GM10266 (cell line): ENCODE results near the gene SDC1.

Source experiments
- DNase-seq: peaks from one replicate; pipeline ENCODE4 v3.0.0; 2012; ENCODE audit errors: extremely low spot score
- TF ChIP-seq, protein P1 (sequence below): IDR thresholded peaks from 2 replicates; pipeline ENCODE4 v1.5.1; 2012; ENCODE audit warnings: mild to moderate bottlenecking, low read depth; ENCODE audit not compliant: control insufficient read depth, insufficient read depth; ENCODE audit errors: missing control alignments

Gene SDC1

DNA sequence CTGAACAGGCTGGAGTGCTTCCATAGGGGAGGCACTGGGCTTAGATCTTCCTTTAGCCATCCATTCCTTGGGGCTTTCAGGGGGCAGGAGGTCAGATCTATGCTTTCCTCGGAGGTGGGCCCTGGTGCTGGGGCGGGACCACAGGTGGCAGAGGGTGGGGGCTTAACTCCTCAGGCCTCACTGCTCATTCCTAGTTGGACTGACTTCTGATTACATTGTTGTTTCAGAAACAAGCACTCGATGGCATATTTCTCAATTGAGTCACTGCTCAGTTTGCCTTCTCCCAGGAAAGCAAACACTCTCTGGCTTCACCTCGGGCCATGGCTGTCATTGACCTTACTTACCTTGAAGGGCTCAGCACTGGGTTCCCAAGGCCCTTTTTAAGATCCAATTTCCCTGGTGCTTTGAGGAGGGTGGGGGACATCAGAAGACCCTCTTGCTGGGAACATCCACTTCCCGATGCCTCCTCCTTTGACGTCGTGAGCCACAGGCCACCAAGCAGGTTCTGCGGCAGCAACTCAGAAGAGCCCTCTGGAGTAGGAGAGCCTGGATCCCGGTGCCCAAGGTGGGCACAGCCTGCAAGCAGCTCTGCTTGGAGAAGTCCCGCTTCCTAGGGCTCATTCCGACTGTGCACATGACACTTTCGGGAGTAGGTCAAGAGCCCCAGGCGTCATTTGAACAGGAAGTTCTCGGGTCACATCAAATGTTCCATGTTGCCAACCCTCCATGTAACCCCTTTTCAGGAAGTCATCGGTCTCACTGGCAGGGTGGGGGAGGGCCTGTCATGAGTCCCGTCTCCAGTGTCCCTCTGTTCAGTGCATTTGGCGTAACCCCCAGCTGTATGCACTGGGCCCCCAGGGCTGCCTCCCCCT lies 40.6 kb downstream of the SDC1 start:
- no peak for DNase-seq

DNA sequence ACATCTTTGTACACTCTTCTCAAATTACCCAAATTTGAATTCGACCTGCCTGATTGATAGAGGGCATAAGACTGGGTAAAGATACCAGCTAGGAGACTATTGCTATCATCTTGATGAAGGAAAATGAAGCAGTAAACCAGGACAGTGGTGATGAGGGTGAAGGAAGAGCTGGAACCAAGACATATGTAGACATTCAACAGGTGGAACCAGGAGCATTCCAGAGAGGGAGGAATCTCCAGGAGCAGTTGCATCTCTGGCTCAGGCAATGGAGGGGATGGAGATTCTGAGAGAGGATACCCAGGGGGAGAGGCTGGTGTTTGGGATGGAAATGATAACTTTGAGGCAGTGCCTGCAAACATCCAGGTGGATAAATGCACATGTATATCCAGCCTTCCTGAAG lies 41.6 kb downstream of the SDC1 start:
- DNase-seq = no peak
- TF ChIP-seq, protein P1, sequence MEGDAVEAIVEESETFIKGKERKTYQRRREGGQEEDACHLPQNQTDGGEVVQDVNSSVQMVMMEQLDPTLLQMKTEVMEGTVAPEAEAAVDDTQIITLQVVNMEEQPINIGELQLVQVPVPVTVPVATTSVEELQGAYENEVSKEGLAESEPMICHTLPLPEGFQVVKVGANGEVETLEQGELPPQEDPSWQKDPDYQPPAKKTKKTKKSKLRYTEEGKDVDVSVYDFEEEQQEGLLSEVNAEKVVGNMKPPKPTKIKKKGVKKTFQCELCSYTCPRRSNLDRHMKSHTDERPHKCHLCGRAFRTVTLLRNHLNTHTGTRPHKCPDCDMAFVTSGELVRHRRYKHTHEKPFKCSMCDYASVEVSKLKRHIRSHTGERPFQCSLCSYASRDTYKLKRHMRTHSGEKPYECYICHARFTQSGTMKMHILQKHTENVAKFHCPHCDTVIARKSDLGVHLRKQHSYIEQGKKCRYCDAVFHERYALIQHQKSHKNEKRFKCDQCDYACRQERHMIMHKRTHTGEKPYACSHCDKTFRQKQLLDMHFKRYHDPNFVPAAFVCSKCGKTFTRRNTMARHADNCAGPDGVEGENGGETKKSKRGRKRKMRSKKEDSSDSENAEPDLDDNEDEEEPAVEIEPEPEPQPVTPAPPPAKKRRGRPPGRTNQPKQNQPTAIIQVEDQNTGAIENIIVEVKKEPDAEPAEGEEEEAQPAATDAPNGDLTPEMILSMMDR = no peak

More for the DNA sequence above, 40.6 kb downstream of the SDC1 start:
- TF ChIP-seq, protein P1 = no peak

DNA sequence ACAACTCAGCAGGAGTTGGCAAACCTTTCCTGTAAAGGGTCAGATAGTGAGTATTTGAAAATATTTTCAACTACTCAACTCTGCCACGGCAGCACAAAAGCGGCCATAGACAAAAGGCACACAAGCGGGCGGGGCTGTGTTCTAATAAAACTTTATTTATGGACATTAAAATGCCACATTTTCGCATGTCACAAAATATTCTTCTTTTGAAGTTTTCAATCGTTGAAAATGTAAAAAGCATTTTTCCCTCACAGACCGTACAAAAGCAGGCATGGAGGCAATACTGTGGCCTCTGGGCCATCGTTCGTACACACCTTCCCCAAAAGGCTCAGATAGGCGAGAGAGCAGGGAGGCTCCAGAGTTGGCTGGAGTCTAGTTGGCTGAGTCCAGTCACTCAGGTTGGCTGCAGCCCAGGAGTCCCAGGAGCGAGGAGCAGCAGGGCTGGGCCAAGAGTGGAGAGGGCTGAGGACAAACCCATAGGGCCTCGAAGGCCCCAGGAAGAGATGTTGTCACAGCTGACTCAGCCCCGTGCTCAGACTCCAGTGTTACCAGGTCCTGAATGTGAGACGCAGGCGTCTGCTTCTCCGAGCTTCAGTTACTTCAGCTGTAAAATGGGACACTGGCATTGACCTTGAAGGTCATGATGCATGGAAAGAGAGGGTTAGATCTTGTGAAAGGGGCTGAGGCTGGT lies 42.5 kb downstream of the SDC1 start:
- TF ChIP-seq, protein P1 = no peak
- DNase-seq = no peak

DNA sequence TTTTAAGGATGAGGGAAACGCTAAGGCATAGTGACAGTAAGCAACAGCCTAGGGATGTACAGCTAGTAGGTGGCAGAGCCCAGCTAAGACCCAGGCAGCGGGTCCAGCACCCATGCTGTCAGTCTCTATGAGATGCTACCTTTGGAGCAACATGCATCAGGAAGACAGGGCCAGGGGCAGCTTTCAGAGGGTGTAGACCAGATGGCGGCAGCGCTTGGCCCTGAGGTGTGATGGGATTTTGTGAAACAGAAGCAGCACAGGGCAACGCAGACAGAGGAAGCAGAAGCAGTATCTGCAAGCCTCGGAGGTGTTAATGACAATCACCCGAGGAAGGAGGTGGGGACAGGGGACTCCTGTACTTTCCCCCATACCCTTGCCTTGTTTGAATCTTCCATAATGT lies 43.2 kb downstream of the SDC1 start:
- TF ChIP-seq, protein P1 = no peak
- DNase-seq = no peak

DNA sequence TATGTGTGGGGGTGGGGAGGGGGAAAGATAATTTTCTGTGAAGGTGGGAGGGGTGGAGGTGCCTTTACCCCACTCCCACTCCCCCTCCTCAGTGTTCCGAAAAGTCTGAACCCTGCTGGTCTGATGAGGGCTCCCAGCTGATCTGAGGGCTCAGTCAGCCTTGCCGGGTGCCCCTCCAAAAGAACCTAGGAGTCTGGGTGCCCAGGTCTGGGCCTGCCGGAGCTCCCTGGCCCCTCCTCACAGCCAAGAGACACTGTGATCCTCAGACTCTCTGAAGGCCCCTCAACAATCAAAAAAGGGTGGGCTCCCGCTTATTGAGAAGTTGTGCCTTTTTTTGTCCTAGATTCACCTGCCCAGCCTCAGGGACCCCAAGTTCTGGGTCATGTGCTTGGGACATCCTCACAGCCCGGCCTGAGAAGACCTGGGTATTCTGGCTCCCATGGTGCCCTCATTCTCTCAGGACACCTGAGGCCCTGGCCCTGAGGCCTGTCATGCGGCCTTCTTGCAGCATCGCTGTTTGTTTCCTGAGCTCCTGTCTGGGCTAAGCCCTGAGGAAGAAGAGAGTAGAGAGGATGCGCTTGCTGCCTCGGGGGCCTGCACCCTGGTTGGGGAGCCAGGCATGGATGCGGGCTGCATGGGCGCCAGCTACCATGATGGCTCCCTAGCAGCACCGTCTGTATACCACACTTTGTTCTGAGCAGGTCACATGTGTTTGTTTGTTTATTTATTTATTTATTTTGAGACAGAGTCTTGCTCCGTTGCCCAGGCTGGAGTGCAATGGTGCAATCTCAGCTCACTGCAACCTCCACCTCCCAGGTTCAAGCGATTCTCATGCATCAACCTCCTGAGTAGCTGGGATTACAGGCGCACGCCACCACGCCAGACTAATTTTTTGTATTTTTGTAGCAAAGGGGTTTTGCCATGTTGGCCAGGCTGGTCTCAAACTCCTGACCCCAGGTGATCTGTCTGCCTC lies 44.0 kb downstream of the SDC1 start:
- TF ChIP-seq, protein P1 = no peak
- DNase-seq = no peak

DNA sequence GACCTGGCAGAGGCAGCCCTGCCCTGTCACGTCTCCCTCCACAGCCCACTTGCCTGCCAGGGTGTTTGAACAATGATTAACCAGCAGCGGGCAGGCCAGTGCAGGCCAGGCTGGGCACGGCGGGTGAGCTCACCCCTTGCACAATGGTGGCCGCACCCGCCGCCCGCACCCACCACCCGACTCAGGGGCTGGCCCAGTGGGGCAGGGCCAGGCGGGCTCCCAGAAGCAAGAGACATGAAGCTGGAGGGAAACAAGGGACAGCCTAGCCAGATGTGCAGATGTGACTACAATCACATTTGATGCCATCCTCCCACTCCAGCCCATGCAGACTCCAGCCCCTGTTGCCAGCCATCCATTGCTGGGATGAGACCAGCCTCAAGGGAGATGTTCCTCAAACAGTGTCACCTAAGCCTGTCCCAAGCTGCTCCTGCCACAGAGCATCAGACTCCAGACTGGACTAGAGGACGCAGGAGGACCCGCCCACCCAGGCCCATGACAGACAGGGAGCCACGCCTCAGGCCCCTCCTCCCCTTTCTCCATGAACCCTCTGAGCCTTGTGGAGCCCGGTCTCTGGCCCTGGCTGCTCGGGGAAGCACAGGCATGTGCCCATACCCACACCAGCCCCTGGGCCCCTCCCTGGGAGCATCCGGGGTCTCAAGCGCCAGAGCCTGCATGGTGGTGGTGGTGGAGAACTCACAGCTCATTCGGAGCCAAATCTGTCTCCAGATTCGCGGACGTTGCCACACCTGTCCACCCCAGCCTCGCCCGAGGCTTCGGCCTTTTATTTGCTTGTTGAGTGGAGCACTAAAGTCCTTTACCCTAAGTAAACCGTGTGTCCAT lies 45.0 kb downstream of the SDC1 start:
- TF ChIP-seq, protein P1 = no peak
- DNase-seq = no peak
